Kidney (tissue), 14 donors: Measurements from ENCODE around the gene PIKFYVE. TPM values are rescaled to one million over a fixed set of nuclear protein-coding genes. Genes with fewer than 3 reads are reported as not detected.

Experiments used
- DNase-seq, 5 donors: peaks; one replicate each; pipeline ENCODE4 v3.0.0-alpha.2; 2013 to 2020
- FAIRE-seq: peaks from 2 replicates; lab custom pipeline; 2012; peaks lifted over from hg19 to GRCh38; lab: Jason Lieb, UNC
- H3K27ac ChIP-seq, 2 donors: one replicate each; pipeline ENCODE4 v1.7.0; 2013; ENCODE audit warnings: low read depth in 2 of 2, low read length in 2 of 2, inconsistent platforms in 1 of 2
- H3K27me3 ChIP-seq: one replicate; pipeline ENCODE4 v1.7.1; 2013; ENCODE audit warnings: low read length, inconsistent platforms; ENCODE audit not compliant: control insufficient read depth, insufficient read depth
- H3K36me3 ChIP-seq, 3 donors: one replicate each; pipeline versions ENCODE4 v1.7.0 to v1.7.1; 2013; ENCODE audit warnings: low read length in 3 of 3, control low read depth in 1 of 3, inconsistent platforms in 1 of 3; ENCODE audit not compliant: insufficient read depth in 3 of 3, control insufficient read depth in 2 of 3
- H3K4me1 ChIP-seq, 3 donors: one replicate each; pipeline versions ENCODE4 v1.7.0 to v1.7.1; 2013; ENCODE audit warnings: low read length in 3 of 3, inconsistent platforms in 1 of 3, low read depth in 1 of 3; ENCODE audit not compliant: control insufficient read depth in 2 of 3, insufficient read depth in 2 of 3
- H3K4me3 ChIP-seq, 3 donors: one replicate each; pipeline versions ENCODE4 v1.7.0 to v1.8.1; 2013; ENCODE audit warnings: low read length in 3 of 3, control low read depth in 1 of 3, inconsistent platforms in 1 of 3
- H3K9ac ChIP-seq, 3 donors: one replicate each; pipeline versions ENCODE4 v1.7.0 to v1.7.1; 2013; ENCODE audit warnings: low read length in 3 of 3, control low read depth in 1 of 3, inconsistent platforms in 1 of 3
- H3K9me3 ChIP-seq, 3 donors: one replicate each; pipeline versions ENCODE4 v1.7.0 to v1.7.1; 2013; ENCODE audit warnings: low read length in 3 of 3, control low read depth in 1 of 3, inconsistent platforms in 1 of 3; ENCODE audit not compliant: control insufficient read depth in 2 of 3, insufficient read depth in 1 of 3
- intact Hi-C: fragments of 100-400 bp; cut with DNase I; formaldehyde crosslinking; loops from one replicate; pipeline ENCODE4 v1.11.1; 2022
- polyA plus RNA-seq: library from polyadenylated mRNA; stranded (reverse); fragments of 350-450 nt; fragmentation: Illumina TruSeq; extraction: RNeasy Lipid Tissue Mini Kit (QIAGEN cat#74804); gene quantifications from one replicate; pipeline ENCODE4 v1.2.3, GENCODE V29; 2014; ENCODE audit warnings: low read depth, low replicate concordance; ENCODE audit not compliant: insufficient read depth
- total RNA-seq: library from RNA; stranded (reverse); fragmentation: NEBNext Ultra II Directional; extraction: Animal tissue kit (Norgen Biotek cat#: 25700); gene quantifications from one replicate; pipeline ENCODE4 v1.2.1, GENCODE V29; 2021
- TF ChIP-seq, protein P1 (sequence below): IDR thresholded peaks from 3 replicates; pipeline ENCODE4 v1.5.1; 2012; ENCODE audit warnings: mild to moderate bottlenecking, moderate library complexity, borderline replicate concordance; ENCODE audit not compliant: insufficient read depth; ENCODE audit errors: extremely low read depth
- donor health status: control.
- donor health status: control.
- donor health status: control.
- donor health status: control.
- donor health status: control.
- donor health status: DM: yes; HTN: yes; CAD: no.
- donor health status: Normal renal cell carcinoma (clear cell type).

Gene PIKFYVE
- total and polyA plus RNA-seq, 2 donors from 2014 or later: 3.4 to 31.5 TPM

DNA sequence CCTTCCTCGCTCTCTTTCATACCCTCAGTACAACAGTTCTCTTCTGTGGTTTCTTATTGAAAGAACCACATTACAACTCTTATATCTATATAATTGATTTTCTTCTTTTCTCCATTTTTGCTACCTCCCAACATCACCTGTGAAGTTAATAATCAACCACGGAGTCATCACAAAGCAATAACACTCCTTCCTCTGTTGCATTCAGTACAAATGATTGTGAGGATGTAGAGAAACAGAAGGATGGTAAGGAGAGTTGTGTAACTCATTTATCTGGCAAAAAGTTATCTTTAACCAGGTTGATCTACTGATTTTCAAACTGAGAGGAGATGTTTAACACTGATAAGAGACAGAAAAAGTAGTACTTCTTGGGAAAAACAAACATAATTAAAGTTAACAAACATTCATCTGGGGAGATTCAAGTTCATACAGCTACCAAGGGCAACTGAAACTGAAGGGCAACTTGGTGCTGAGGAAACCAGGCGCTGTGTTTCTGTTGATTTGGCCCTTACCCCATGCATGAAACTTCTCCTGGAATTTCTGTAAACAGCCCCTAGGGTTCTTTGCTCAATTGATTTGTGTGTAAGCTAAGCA lies 25.3 kb upstream of the PIKFYVE start:
- TF ChIP-seq, protein P1, sequence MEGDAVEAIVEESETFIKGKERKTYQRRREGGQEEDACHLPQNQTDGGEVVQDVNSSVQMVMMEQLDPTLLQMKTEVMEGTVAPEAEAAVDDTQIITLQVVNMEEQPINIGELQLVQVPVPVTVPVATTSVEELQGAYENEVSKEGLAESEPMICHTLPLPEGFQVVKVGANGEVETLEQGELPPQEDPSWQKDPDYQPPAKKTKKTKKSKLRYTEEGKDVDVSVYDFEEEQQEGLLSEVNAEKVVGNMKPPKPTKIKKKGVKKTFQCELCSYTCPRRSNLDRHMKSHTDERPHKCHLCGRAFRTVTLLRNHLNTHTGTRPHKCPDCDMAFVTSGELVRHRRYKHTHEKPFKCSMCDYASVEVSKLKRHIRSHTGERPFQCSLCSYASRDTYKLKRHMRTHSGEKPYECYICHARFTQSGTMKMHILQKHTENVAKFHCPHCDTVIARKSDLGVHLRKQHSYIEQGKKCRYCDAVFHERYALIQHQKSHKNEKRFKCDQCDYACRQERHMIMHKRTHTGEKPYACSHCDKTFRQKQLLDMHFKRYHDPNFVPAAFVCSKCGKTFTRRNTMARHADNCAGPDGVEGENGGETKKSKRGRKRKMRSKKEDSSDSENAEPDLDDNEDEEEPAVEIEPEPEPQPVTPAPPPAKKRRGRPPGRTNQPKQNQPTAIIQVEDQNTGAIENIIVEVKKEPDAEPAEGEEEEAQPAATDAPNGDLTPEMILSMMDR: no peak
- peaks cover 0 to 4% (median 0%) of the 10 kb centered on the region in 3 donors for H3K4me1 ChIP-seq
- H3K4me3 ChIP-seq: no peak overlapping the region
- no peaks in the 10 kb centered on the region for H3K9me3 ChIP-seq
- no peaks in the 10 kb centered on the region for H3K27me3 ChIP-seq
- intact Hi-C loops: no loop called here
- DNase-seq (no peak), FAIRE-seq (no peak)
- H3K9ac ChIP-seq: no peak overlapping the region
- no peak overlapping the region for H3K27ac ChIP-seq
- peaks cover 4 to 36% (median 15%) of the 10 kb centered on the region in 3 donors for H3K36me3 ChIP-seq

DNA sequence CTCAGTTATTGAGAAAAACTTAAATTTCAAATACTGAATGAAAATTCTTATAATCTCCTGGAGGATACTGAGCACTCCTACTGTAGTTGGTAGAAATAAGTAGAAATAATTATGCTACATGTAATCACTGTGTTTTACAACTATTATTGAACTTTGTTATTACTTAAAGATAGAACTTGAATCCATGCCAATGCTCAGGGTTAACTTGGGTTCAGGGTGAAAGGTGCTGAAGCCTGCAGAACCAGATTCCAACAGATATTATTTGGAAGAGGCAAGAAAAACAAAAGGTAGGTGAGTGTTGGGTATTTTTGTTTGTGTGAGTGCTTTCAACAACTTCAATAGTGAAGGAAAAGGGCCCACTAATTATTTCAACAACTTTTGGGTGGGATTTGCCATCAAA lies 21.6 kb upstream of the PIKFYVE start:
- Histone ChIP-seq H3K36me3 (peaks cover 4 to 35% (median 19%) of the 10 kb centered on the region in 3 donors), H3K27ac (no peak overlapping the region), H3K9ac (no peak overlapping the region), H3K4me3 (no peak overlapping the region), H3K9me3 (no peaks in the 10 kb centered on the region), H3K27me3 (no peaks in the 10 kb centered on the region), H3K4me1 (peaks cover 0 to 11% (median 2%) of the 10 kb centered on the region in 3 donors)
- TF ChIP-seq, protein P1: no peak
- intact Hi-C loops: no loop called here
- DNase-seq: no peak
- FAIRE-seq: no peak

DNA sequence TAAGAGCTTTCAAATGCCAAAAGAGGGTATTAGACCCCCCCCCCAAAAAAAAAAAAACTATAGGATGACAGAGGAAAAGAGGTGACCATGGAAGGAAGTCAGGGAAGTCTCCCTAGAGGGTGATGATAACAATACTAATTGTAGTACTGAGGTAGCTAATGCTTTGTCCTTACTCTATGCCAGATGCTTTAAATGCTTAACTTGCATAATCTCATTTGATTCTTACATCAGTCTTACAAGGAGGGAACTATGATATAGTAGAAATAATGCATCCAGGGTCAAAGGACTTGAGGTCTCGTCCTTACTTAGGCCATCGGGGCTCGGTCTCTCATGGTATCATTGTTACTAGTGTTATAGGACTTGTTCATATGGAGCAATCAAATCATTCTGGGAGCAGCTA lies 20.3 kb upstream of the PIKFYVE start:
- intact Hi-C loops: no loop called here
- Histone ChIP-seq H3K27ac (no peak overlapping the region), H3K27me3 (no peaks in the 10 kb centered on the region), H3K4me3 (no peak overlapping the region), H3K4me1 (peaks cover 0 to 14% (median 2%) of the 10 kb centered on the region in 3 donors), H3K9me3 (no peaks in the 10 kb centered on the region), H3K36me3 (peaks cover 5 to 28% (median 13%) of the 10 kb centered on the region in 3 donors), H3K9ac (no peak overlapping the region)
- DNase-seq (no peak), FAIRE-seq (no peak)
- TF ChIP-seq, protein P1: no peak

DNA sequence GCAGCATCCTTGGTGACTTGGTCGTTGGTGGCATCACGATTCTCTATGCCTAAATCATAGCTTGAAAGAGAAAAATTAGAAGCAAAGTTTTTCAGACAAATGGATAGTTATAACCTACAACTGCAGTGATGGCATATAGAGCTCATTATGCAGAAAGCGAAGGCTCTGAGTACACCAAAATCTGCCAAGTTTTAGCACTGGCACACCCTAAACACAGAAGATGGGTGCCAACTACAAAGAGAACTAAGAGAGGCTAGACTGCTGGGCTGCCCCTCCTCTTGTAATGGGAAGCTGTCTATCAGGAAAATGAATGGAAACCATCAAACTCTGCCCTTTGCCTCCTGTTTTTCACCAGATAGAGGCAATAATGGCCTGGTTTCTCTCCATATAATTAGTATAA lies 17.5 kb upstream of the PIKFYVE start:
- no peak for DNase-seq
- H3K27ac ChIP-seq: no peak overlapping the region
- FAIRE-seq: no peak
- H3K4me1 ChIP-seq: peaks cover 2 to 24% (median 2%) of the 10 kb centered on the region in 3 donors
- H3K27me3 ChIP-seq: no peaks in the 10 kb centered on the region
- H3K9me3 ChIP-seq: no peaks in the 10 kb centered on the region
- intact Hi-C loops: no loop called here
- H3K9ac ChIP-seq: no peak overlapping the region
- no peak overlapping the region for H3K4me3 ChIP-seq
- peaks cover 6 to 42% (median 9%) of the 10 kb centered on the region in 3 donors for H3K36me3 ChIP-seq
- TF ChIP-seq, protein P1: no peak
